GM12865 (cell line): ENCODE measurements around the gene ARL8A.

Experiments used
- DNase-seq: peaks from one replicate; pipeline ENCODE4 v3.0.0; 2010; ENCODE audit warnings: low read depth
- H3K4me3 ChIP-seq: 2 replicates; pipeline ENCODE4 v1.5.1; 2011; ENCODE audit warnings: mild to moderate bottlenecking, low read depth, low read length, control low read depth
- TF ChIP-seq, protein P1 (sequence below): IDR thresholded peaks from 2 replicates; pipeline ENCODE4 v1.5.1; 2011; ENCODE audit warnings: low read length, control low read depth, low read depth, inconsistent platforms; ENCODE audit not compliant: insufficient read depth; ENCODE audit errors: missing control alignments

The ARL8A gene

DNA sequence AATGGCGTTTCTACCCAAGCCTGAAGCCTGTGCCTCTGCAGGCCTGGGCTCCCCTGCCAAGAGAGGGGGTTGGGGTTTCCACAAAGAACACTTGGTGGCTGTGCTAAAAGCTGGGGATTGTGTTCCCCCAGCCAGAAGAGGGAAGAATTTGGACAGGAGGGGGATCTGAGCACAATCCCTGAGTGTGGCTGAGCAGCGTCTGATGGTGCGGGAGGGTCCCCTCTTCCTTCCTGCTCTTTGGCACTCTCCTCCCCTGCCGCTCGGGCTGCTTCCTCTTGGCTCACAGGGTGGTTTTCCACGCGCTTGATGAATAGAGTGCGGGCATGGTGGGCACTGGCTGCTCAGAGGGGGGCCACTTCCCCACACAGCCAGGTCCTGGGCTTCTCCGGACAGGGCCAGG is 18.1 kb downstream of the ARL8A start:
- H3K4me3 ChIP-seq = no peak overlapping the region
- TF ChIP-seq, protein P1, sequence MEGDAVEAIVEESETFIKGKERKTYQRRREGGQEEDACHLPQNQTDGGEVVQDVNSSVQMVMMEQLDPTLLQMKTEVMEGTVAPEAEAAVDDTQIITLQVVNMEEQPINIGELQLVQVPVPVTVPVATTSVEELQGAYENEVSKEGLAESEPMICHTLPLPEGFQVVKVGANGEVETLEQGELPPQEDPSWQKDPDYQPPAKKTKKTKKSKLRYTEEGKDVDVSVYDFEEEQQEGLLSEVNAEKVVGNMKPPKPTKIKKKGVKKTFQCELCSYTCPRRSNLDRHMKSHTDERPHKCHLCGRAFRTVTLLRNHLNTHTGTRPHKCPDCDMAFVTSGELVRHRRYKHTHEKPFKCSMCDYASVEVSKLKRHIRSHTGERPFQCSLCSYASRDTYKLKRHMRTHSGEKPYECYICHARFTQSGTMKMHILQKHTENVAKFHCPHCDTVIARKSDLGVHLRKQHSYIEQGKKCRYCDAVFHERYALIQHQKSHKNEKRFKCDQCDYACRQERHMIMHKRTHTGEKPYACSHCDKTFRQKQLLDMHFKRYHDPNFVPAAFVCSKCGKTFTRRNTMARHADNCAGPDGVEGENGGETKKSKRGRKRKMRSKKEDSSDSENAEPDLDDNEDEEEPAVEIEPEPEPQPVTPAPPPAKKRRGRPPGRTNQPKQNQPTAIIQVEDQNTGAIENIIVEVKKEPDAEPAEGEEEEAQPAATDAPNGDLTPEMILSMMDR = no peak
- no peak for DNase-seq

DNA sequence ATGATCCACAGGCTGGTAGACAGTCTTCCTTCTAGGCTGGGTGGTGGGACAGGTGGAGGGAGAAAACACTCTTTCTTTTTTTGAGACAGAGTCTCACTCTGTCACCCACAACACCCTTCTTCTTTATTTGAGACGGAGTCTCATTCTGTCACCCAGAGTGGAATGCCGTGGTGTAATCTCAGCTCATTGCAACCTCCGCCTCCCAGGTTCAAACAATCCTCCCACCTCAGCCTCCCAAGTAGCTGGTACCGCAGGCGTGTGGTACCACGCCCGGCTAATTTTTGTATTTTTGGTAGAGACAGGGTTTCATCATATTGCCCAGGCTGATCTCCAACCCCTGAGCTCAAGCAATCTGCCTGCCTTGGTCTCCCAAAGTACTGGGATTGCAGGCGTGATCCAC is 18.9 kb downstream of the ARL8A start:
- TF ChIP-seq, protein P1 = no peak
- DNase-seq = no peak
- no peak overlapping the region for H3K4me3 ChIP-seq

DNA sequence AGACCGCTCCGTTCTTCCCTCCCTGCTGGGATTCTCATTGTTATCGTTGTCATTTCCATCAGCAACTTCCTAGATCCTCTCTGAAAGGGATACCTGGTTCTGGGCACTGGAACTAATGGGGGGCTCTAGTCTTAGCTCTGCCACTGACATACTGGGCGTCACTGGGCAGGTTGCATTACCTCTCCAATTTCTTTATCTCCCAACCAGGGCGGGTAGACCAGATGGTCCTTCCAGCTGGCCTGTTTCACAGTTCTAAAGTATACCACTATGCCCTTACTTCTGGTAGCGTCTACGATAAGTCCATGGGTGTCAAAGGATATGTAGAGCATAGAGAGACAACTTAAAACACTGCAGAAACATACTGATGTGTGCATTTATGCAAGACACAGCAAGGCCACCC is 20.4 kb downstream of the ARL8A start:
- H3K4me3 ChIP-seq = no peak overlapping the region
- no peak for DNase-seq
- TF ChIP-seq, protein P1 = no peak

DNA sequence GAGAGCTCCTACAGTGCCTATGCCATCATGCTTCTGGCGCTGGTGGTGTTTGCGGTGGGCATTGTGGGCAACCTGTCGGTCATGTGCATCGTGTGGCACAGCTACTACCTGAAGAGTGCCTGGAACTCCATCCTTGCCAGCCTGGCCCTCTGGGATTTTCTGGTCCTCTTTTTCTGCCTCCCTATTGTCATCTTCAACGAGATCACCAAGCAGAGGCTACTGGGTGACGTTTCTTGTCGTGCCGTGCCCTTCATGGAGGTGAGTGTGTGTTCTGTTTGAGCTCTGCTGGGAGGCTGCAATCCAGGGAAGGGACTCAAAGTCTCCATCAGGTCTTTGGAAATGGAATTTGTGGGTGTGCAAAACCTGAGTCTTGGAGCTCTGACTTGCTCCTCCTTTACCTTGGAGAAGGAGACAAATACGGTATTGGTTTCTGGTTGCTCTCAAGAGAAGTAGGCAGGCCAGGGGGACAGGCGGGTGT is 21.2 kb downstream of the ARL8A start:
- no peak overlapping the region for H3K4me3 ChIP-seq
- DNase-seq = no peak
- TF ChIP-seq, protein P1 = no peak

DNA sequence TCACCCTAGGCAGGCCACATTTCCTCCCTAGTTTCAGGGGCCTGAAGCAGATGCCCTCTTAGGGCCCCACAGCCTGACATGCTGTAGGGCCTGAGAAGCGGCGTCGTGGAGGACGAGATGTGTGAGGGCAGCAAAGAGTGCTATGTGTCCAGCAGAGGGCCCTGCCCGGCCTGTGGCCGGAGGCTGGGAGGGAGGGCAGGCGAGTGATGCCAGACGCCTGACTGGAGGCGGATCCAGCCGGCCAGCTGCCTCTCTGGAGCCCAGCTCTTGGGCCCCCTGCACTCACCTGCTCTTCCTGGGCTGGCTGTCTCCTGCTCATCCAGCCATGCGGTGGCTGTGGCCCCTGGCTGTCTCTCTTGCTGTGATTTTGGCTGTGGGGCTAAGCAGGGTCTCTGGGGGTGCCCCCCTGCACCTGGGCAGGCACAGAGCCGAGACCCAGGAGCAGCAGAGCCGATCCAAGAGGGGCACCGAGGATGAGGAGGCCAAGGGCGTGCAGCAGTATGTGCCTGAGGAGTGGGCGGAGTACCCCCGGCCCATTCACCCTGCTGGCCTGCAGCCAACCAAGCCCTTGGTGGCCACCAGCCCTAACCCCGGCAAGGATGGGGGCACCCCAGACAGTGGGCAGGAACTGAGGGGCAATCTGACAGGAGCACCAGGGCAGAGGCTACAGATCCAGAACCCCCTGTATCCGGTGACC is 21.8 kb downstream of the ARL8A start, which contains the start of gene GPR37L1:
GPR37L1 (plus strand) TSS at position 279 of the 697 bp plus-strand sequence; CDS start at position 326, 47 bp downstream.
- no peak for DNase-seq
- H3K4me3 ChIP-seq = no peak within 1 kb of the TSS
- TF ChIP-seq, protein P1 = no peak

DNA sequence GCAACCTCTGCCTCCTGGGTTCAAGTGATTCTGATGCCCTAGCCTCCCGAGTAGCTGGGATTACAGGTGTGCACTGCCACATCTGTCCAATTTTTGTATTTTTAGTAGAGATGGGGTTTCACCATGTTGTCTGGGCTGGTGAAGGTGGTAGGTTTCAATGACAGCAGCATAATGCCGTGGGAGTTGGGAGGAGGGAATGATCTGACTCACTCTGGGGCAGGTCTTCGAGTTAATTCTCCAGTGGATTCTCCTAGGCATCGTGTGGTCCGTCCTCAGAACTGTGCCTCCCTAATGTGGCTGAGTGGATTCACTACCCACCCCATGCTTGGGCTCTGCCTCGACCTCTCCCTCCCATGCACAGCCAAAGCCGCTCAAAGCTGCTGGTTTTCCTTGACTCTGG is 23.5 kb downstream of the ARL8A start:
- DNase-seq = no peak
- no peak overlapping the region for H3K4me3 ChIP-seq
- TF ChIP-seq, protein P1 = no peak
